ENCODE measurements around the gene TET3. TPM values are rescaled to one million over a fixed set of nuclear protein-coding genes. Genes with fewer than 3 reads are reported as not detected.

Gene TET3
- total and polyA plus RNA-seq, 9 of the 15 experiments (the other 6 are each of a cell fraction or from before 2014, with no cell fraction given), result 0.35 to 16.3 (median 5.5) TPM

GRCh38 chr2:73995810-73996209, 11.1 kb downstream of the TET3 start (continued):
- TF ChIP-seq YY1 (IDR thresholded peaks at IDR 0.05; ENCODE audit: borderline replicate concordance in 1 of 3, control insufficient read depth in 1 of 3, extremely low read depth in 1 of 3, insufficient read depth in 3 of 3, insufficient read length in 1 of 3, insufficient replicate concordance in 2 of 3, low read depth in 1 of 3, low read length in 2 of 3), result peak in 1 of 3 experiments; percentile 79
- no peak for TF ChIP-seq ZNF561 (CRISPR knock-in tag; conservative IDR thresholded peaks at IDR 0.05)
- 0 out of 2 replicates have a peak, but pooled peaks have one; percentile 38 for TF ChIP-seq DEAF1 (CRISPR knock-in tag; IDR thresholded peaks at IDR 0.05)
- 0 out of 2 replicates have a peak, but pooled peaks have one; percentile 43 for TF ChIP-seq SMARCA4 (IDR thresholded peaks at IDR 0.05)
- no peak for TF ChIP-seq MTA2 (IDR thresholded peaks at IDR 0.05; ENCODE audit: low read depth)
- TF ChIP-seq ZNF551 (CRISPR knock-in tag; IDR thresholded peaks at IDR 0.05), result no peak
- TF ChIP-seq LCOR (CRISPR knock-in tag; IDR thresholded peaks at IDR 0.05), result 0 out of 2 replicates have a peak, but pooled peaks have one; percentile 60
- peak; percentile 55 for TF ChIP-seq RFX1 (IDR thresholded peaks at IDR 0.05)
- peak; percentile 51; the same call in 1 of the 2 replicates for TF ChIP-seq L3MBTL2 (IDR thresholded peaks at IDR 0.05)
- TF ChIP-seq, protein P1, sequence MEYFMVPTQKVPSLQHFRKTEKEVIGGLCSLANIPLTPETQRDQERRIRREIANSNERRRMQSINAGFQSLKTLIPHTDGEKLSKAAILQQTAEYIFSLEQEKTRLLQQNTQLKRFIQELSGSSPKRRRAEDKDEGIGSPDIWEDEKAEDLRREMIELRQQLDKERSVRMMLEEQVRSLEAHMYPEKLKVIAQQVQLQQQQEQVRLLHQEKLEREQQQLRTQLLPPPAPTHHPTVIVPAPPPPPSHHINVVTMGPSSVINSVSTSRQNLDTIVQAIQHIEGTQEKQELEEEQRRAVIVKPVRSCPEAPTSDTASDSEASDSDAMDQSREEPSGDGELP (CRISPR knock-in tag; IDR thresholded peaks at IDR 0.05; ENCODE audit: borderline replicate concordance), result peak; percentile 32; the same call in 1 of the 2 replicates
- no peak for TF ChIP-seq FOXJ2 (tag; IDR thresholded peaks at IDR 0.05)
- TF ChIP-seq FOXA3 (CRISPR knock-in tag; conservative IDR thresholded peaks at IDR 0.05 in 1 of 2, IDR thresholded peaks at IDR 0.05 in 1 of 2), result 0 out of 4 replicates have a peak, but pooled peaks of 1 of the 2 experiments have one; percentile 21
- TF ChIP-seq MLLT1 (IDR thresholded peaks at IDR 0.05), result no peak
- TF ChIP-seq, protein P2, sequence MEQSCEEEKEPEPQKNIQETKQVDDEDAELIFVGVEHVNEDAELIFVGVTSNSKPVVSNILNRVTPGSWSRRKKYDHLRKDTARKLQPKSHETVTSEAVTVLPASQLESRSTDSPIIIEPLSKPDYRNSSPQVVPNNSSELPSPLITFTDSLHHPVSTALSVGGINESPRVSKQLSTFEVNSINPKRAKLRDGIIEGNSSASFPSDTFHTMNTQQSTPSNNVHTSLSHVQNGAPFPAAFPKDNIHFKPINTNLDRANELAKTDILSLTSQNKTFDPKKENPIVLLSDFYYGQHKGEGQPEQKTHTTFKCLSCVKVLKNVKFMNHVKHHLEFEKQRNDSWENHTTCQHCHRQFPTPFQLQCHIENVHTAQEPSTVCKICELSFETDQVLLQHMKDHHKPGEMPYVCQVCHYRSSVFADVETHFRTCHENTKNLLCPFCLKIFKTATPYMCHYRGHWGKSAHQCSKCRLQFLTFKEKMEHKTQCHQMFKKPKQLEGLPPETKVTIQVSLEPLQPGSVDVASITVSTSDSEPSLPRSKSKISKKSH (CRISPR knock-in tag; IDR thresholded peaks at IDR 0.05), result no peak
- peak; percentile 53 for TF ChIP-seq JUND (IDR thresholded peaks at IDR 0.05; ENCODE audit: borderline replicate concordance, low read depth, low read length)
- TF ChIP-seq JUND (tag; IDR thresholded peaks at IDR 0.05; ENCODE audit: borderline replicate concordance, low read depth, low read length), result peak; percentile 13; the same call in 1 of the 3 replicates
- TF ChIP-seq RB1 (IDR thresholded peaks at IDR 0.05; ENCODE audit: low read depth), result peak; percentile 45; the same call in 1 of the 2 replicates
- 0 out of 2 replicates have a peak, but pooled peaks have one; percentile 17 for TF ChIP-seq TEAD4 (IDR thresholded peaks at IDR 0.05; ENCODE audit: low read length)
- TF ChIP-seq TEAD4 (CRISPR knock-in tag; IDR thresholded peaks at IDR 0.05; ENCODE audit: borderline replicate concordance), result no peak
- TF ChIP-seq FOSL1 (tag; conservative IDR thresholded peaks at IDR 0.05), result peak; percentile 27; the same call in 1 of the 2 replicates
- no peak for TF ChIP-seq ATF6 (CRISPR knock-in tag; IDR thresholded peaks at IDR 0.05)

Measured in K562 (cell line).